SK-N-SH treated with all-trans-retinoic acid at 6 μM for 48 hours (cell line): ENCODE results near the gene MAPK8.

ENCODE experiments used
- ATAC-seq: fragments of 200-7000 bp; cut with Tn5 transposase; 3 replicates; pipeline ENCODE4 v1.9.1; 2020; ENCODE audit warnings: mild to moderate bottlenecking, moderate library complexity
- ARNTL ChIP-seq: fragments of 450-650 bp; formaldehyde crosslinking; IDR thresholded peaks from 2 replicates; pipeline ENCODE4 v1.5.0; 2020; ENCODE audit warnings: low read depth, mild to moderate bottlenecking, moderate library complexity, borderline replicate concordance
- BACH2 ChIP-seq: fragments of 250-450 bp; sonication (Bioruptor Pico); IDR thresholded peaks from 2 replicates; pipeline ENCODE4 v1.9.0; 2021; ENCODE audit warnings: mild to moderate bottlenecking, borderline replicate concordance
- CSDC2 ChIP-seq: fragments of 250-450 bp; sonication (Bioruptor Pico); IDR thresholded peaks from 2 replicates; pipeline ENCODE4 v1.5.0; 2020; ENCODE audit warnings: mild to moderate bottlenecking, moderate library complexity
- ESRRG ChIP-seq: fragments of 250-450 bp; sonication (Bioruptor Pico); IDR thresholded peaks from 2 replicates; pipeline ENCODE4 v1.6.1; 2021; ENCODE audit warnings: mild to moderate bottlenecking
- GLIS3 ChIP-seq: fragments of 250-450 bp; sonication (Bioruptor Pico); IDR thresholded peaks from 2 replicates; pipeline ENCODE4 v1.5.0; 2020; ENCODE audit warnings: mild to moderate bottlenecking, moderate library complexity
- OSR1 ChIP-seq: fragments of 250-450 bp; sonication (Bioruptor Pico); IDR thresholded peaks from 2 replicates; pipeline ENCODE4 v1.8.0; 2022; ENCODE audit warnings: moderate library complexity, mild to moderate bottlenecking, inconsistent platforms
- PPARA ChIP-seq: fragments of 250-450 bp; sonication (Bioruptor Pico); IDR thresholded peaks from 2 replicates; pipeline ENCODE4 v1.5.0; 2020; ENCODE audit warnings: mild to moderate bottlenecking, borderline replicate concordance
- RARB ChIP-seq: fragments of 250-450 bp; sonication (Bioruptor Pico); IDR thresholded peaks from 2 replicates; pipeline ENCODE4 v1.8.0; 2021; ENCODE audit warnings: mild to moderate bottlenecking, moderate library complexity
- SNAI2 ChIP-seq: fragments of 250-450 bp; sonication (Bioruptor Pico); IDR thresholded peaks from 2 replicates; pipeline ENCODE4 v1.5.0; 2020; ENCODE audit warnings: mild to moderate bottlenecking, moderate library complexity
- TCF4 ChIP-seq: fragments of 250-450 bp; sonication (Bioruptor Pico); IDR thresholded peaks from 2 replicates; pipeline ENCODE4 v1.8.0; 2021; ENCODE audit warnings: mild to moderate bottlenecking, moderate library complexity, borderline replicate concordance
- TOX ChIP-seq: fragments of 250-450 bp; sonication (Bioruptor Pico); IDR thresholded peaks from 2 replicates; pipeline ENCODE4 v1.8.0; 2021; ENCODE audit warnings: mild to moderate bottlenecking, moderate library complexity, borderline replicate concordance
- ZC3H10 ChIP-seq: fragments of 250-450 bp; sonication (Bioruptor Pico); IDR thresholded peaks from 2 replicates; pipeline ENCODE4 v1.5.1; 2021; ENCODE audit warnings: mild to moderate bottlenecking, moderate library complexity
- ZFP3 ChIP-seq: fragments of 250-450 bp; sonication (Bioruptor Pico); IDR thresholded peaks from 2 replicates; pipeline ENCODE4 v1.5.0; 2020; ENCODE audit warnings: mild to moderate bottlenecking, moderate library complexity
- ZFP30 ChIP-seq: fragments of 450-650 bp; formaldehyde crosslinking; IDR thresholded peaks from 2 replicates; pipeline ENCODE4 v1.5.0; 2022; ENCODE audit warnings: mild to moderate bottlenecking, moderate library complexity
- ZNF565 ChIP-seq: fragments of 450-650 bp; formaldehyde crosslinking; conservative IDR thresholded peaks from 2 replicates; pipeline ENCODE4 v1.5.0; 2020; ENCODE audit warnings: low read depth, mild to moderate bottlenecking, moderate library complexity
- ZNF70 ChIP-seq: fragments of 450-650 bp; formaldehyde crosslinking; IDR thresholded peaks from 2 replicates; pipeline ENCODE4 v1.5.0; 2020; ENCODE audit warnings: mild to moderate bottlenecking, moderate library complexity
- ZNF8 ChIP-seq: fragments of 450-650 bp; formaldehyde crosslinking; IDR thresholded peaks from 2 replicates; pipeline ENCODE4 v1.5.0; 2020; ENCODE audit warnings: mild to moderate bottlenecking, moderate library complexity
- TF ChIP-seq, protein P1 (sequence below): fragments of 250-450 bp; sonication (Bioruptor Pico); IDR thresholded peaks from 2 replicates; pipeline ENCODE4 v1.5.0; 2020; ENCODE audit warnings: mild to moderate bottlenecking, moderate library complexity
- TF ChIP-seq, protein P2 (sequence below): fragments of 250-450 bp; sonication (Bioruptor Pico); IDR thresholded peaks from 2 replicates; pipeline ENCODE4 v1.5.1; 2020; ENCODE audit warnings: low read depth, mild to moderate bottlenecking, moderate library complexity
- TF ChIP-seq, protein P3 (sequence below): fragments of 250-450 bp; sonication (Bioruptor Pico); IDR thresholded peaks from 2 replicates; pipeline ENCODE4 v1.8.0; 2020; ENCODE audit warnings: mild to moderate bottlenecking, moderate library complexity, borderline replicate concordance
- TF ChIP-seq, protein P4 (sequence below): fragments of 250-450 bp; sonication (Bioruptor Pico); IDR thresholded peaks from 2 replicates; pipeline ENCODE4 v1.8.0; 2021; ENCODE audit warnings: low read depth, mild to moderate bottlenecking, moderate library complexity, borderline replicate concordance
- TF ChIP-seq, protein P5 (sequence below): fragments of 250-450 bp; sonication (Bioruptor Pico); IDR thresholded peaks from 2 replicates; pipeline ENCODE4 v1.5.1; 2021; ENCODE audit warnings: mild to moderate bottlenecking, moderate library complexity

Gene MAPK8

DNA sequence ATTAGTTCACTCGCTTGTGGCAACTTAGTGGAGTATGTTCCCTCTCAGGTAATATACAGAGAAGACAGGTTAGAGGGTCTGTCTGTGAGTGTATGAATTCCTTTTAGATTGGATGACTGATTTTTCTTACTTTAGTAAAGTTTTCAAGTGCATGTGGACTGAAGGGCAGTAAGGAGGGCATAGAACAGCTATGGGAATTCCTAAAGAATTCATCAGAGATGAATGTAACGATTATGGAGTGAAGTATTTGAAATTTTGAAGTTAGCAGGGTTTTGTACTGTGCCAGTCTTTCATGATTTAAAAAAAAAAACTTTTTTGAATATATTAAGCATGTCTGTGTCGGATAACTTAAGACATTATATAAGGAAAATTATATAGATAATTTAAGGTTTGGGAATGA lies 15.5 kb downstream of the MAPK8 start:
- TF ChIP-seq ZNF8 (CRISPR knock-in tag) (no peak), TOX (CRISPR knock-in tag) (no peak), ESRRG (no peak), ARNTL (no peak), ZC3H10 (CRISPR knock-in tag) (no peak)
- ATAC-seq, result peak; percentile 65; the same call in 2 of the 3 replicates

DNA sequence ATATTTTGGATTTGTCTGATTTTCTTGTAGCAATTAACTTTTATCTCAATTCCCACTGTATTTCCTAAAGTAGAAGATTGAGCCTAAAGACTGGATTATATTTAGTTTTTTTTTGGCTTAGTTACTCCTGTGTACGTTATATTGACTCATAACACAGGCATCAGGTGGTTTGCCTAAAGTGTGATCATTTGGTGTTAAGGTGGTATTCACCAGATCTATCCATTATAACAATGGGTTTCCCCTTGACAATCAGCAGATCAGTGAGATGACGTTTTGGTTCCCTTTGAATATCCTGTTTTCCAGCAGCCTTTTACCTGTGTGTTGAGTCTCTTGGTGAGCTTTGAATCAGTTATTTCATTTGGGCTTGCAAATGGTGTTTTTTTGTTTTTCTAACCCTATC lies 18.1 kb downstream of the MAPK8 start:
- TF ChIP-seq, protein P1, sequence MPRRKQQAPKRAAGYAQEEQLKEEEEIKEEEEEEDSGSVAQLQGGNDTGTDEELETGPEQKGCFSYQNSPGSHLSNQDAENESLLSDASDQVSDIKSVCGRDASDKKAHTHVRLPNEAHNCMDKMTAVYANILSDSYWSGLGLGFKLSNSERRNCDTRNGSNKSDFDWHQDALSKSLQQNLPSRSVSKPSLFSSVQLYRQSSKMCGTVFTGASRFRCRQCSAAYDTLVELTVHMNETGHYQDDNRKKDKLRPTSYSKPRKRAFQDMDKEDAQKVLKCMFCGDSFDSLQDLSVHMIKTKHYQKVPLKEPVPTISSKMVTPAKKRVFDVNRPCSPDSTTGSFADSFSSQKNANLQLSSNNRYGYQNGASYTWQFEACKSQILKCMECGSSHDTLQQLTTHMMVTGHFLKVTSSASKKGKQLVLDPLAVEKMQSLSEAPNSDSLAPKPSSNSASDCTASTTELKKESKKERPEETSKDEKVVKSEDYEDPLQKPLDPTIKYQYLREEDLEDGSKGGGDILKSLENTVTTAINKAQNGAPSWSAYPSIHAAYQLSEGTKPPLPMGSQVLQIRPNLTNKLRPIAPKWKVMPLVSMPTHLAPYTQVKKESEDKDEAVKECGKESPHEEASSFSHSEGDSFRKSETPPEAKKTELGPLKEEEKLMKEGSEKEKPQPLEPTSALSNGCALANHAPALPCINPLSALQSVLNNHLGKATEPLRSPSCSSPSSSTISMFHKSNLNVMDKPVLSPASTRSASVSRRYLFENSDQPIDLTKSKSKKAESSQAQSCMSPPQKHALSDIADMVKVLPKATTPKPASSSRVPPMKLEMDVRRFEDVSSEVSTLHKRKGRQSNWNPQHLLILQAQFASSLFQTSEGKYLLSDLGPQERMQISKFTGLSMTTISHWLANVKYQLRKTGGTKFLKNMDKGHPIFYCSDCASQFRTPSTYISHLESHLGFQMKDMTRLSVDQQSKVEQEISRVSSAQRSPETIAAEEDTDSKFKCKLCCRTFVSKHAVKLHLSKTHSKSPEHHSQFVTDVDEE (CRISPR knock-in tag), result no peak
- TF ChIP-seq SNAI2, result no peak
- no peak for TF ChIP-seq RARB (CRISPR knock-in tag)
- TF ChIP-seq, protein P2, sequence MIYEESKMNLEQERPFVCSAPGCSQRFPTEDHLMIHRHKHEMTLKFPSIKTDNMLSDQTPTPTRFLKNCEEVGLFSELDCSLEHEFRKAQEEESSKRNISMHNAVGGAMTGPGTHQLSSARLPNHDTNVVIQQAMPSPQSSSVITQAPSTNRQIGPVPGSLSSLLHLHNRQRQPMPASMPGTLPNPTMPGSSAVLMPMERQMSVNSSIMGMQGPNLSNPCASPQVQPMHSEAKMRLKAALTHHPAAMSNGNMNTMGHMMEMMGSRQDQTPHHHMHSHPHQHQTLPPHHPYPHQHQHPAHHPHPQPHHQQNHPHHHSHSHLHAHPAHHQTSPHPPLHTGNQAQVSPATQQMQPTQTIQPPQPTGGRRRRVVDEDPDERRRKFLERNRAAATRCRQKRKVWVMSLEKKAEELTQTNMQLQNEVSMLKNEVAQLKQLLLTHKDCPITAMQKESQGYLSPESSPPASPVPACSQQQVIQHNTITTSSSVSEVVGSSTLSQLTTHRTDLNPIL, result no peak
- no peak for TF ChIP-seq TCF4 (CRISPR knock-in tag)
- no peak for TF ChIP-seq ZNF565
- no peak for TF ChIP-seq TOX (CRISPR knock-in tag)
- TF ChIP-seq GLIS3 (CRISPR knock-in tag), result no peak
- TF ChIP-seq CSDC2, result no peak
- no peak for TF ChIP-seq ZNF70 (CRISPR knock-in tag)
- TF ChIP-seq PPARA, result no peak
- TF ChIP-seq BACH2 (CRISPR knock-in tag), result no peak
- TF ChIP-seq ZFP30 (CRISPR knock-in tag), result no peak
- no peak for TF ChIP-seq ZFP3 (CRISPR knock-in tag)
- TF ChIP-seq, protein P3, sequence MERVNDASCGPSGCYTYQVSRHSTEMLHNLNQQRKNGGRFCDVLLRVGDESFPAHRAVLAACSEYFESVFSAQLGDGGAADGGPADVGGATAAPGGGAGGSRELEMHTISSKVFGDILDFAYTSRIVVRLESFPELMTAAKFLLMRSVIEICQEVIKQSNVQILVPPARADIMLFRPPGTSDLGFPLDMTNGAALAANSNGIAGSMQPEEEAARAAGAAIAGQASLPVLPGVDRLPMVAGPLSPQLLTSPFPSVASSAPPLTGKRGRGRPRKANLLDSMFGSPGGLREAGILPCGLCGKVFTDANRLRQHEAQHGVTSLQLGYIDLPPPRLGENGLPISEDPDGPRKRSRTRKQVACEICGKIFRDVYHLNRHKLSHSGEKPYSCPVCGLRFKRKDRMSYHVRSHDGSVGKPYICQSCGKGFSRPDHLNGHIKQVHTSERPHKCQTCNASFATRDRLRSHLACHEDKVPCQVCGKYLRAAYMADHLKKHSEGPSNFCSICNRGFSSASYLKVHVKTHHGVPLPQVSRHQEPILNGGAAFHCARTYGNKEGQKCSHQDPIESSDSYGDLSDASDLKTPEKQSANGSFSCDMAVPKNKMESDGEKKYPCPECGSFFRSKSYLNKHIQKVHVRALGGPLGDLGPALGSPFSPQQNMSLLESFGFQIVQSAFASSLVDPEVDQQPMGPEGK (CRISPR knock-in tag), result no peak
- TF ChIP-seq, protein P4, sequence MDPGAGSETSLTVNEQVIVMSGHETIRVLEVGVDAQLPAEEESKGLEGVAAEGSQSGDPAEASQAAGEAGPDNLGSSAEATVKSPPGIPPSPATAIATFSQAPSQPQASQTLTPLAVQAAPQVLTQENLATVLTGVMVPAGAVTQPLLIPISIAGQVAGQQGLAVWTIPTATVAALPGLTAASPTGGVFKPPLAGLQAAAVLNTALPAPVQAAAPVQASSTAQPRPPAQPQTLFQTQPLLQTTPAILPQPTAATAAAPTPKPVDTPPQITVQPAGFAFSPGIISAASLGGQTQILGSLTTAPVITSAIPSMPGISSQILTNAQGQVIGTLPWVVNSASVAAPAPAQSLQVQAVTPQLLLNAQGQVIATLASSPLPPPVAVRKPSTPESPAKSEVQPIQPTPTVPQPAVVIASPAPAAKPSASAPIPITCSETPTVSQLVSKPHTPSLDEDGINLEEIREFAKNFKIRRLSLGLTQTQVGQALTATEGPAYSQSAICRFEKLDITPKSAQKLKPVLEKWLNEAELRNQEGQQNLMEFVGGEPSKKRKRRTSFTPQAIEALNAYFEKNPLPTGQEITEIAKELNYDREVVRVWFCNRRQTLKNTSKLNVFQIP (CRISPR knock-in tag), result no peak
- no peak for TF ChIP-seq ZC3H10 (CRISPR knock-in tag)
- TF ChIP-seq, protein P5, sequence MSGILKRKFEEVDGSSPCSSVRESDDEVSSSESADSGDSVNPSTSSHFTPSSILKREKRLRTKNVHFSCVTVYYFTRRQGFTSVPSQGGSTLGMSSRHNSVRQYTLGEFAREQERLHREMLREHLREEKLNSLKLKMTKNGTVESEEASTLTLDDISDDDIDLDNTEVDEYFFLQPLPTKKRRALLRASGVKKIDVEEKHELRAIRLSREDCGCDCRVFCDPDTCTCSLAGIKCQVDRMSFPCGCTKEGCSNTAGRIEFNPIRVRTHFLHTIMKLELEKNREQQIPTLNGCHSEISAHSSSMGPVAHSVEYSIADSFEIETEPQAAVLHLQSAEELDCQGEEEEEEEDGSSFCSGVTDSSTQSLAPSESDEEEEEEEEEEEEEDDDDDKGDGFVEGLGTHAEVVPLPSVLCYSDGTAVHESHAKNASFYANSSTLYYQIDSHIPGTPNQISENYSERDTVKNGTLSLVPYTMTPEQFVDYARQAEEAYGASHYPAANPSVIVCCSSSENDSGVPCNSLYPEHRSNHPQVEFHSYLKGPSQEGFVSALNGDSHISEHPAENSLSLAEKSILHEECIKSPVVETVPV (CRISPR knock-in tag), result no peak
- TF ChIP-seq ESRRG, result no peak
- TF ChIP-seq ARNTL, result no peak
- no peak for ATAC-seq

DNA sequence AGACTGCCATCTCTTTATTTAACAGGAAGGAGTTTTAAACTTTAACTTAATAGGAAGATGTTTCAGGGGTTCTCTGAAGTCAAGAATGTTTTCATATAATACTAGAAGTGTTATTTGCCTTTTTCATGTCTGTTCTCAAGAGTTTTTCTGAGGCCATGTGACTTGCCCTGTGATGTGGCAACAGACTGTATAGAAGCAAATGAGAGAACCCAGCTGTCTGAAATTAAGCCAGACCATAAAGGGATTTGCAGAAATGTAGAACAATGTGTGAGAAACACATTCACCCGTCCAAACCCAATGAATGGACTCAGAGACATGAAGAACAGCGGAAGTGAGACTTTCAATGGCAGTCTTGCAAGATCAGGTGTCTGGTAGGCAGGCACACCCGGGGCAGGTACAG lies 23.8 kb downstream of the MAPK8 start:
- no peak for ATAC-seq
- TF ChIP-seq CSDC2 (no peak), ZC3H10 (CRISPR knock-in tag) (no peak), ZNF70 (CRISPR knock-in tag) (no peak), PPARA (no peak), GLIS3 (CRISPR knock-in tag) (no peak), ARNTL (no peak), TCF4 (CRISPR knock-in tag) (no peak), ESRRG (no peak), ZNF565 (no peak), OSR1 (CRISPR knock-in tag) (no peak), RARB (CRISPR knock-in tag) (no peak), TOX (CRISPR knock-in tag) (no peak)
- TF ChIP-seq, protein P4 (CRISPR knock-in tag), result no peak
- TF ChIP-seq, protein P1 (CRISPR knock-in tag), result no peak
- TF ChIP-seq, protein P5 (CRISPR knock-in tag), result no peak
